Measurements from ENCODE around the gene MIPEP. TPM values are rescaled to one million over a fixed set of nuclear protein-coding genes. Genes with fewer than 3 reads are reported as not detected.

The MIPEP gene
- total and polyA plus RNA-seq, 2 experiments from 2014 or later, result 12.6 to 19.6 TPM

- Histone ChIP-seq H3K4me1 (ENCODE audit: insufficient read depth) (peaks cover 6% of the 10 kb centered on the region; the same call in 1 of the 2 replicates), H3K9me3 (ENCODE audit: low read depth) (no peaks in the 10 kb centered on the region), H4K20me1 (ENCODE audit: insufficient read depth) (no peaks in the 10 kb centered on the region), H3K9me2 (ENCODE audit: insufficient read depth) (no peaks in the 10 kb centered on the region), H3K4me2 (ENCODE audit: unreplicated experiment) (no peak overlapping the region), H3K4me3 (no peak overlapping the region), H2AFZ (no peak overlapping the region), H3K27ac (no peak overlapping the region), H3F3A (ENCODE audit: insufficient read depth) (peaks cover 2% of the 10 kb centered on the region; the same call in 1 of the 2 replicates), H3K27me3 (replicated peaks; ENCODE audit: insufficient read depth) (no peaks in the 10 kb centered on the region), H3K9ac (no peak overlapping the region), H3K36me3 (ENCODE audit: low read depth) (no peaks in the 10 kb centered on the region), H3K79me2 (ENCODE audit: insufficient read depth) (no peaks in the 10 kb centered on the region)
- DNase-seq, result no peak
- 94 to 96% methylated on average over 36 of the region's 36 CpGs for WGBS, 2 experiments (ENCODE audit: low coverage in 1 of 2, low lambda C conversion rate in 2 of 2, missing lambda C conversion rate in 2 of 2)
- no peak for TF ChIP-seq EZH2 (IDR thresholded peaks at IDR 0.05; ENCODE audit: insufficient read depth, poor library complexity, severe bottlenecking)
- TF ChIP-seq EZH2phosphoT487 (IDR thresholded peaks at IDR 0.05; ENCODE audit: insufficient read depth, low read depth), result no peak
- in situ Hi-C loops (cut with MboI), result no loop called here
Measured at GRCh38 chr13:23833733-23834611, 55.2 kb downstream of the MIPEP start.

GRCh38 chr13:23828866-23829265, 60.3 kb downstream of the MIPEP start:
- Histone ChIP-seq H3K9me2 (ENCODE audit: insufficient read depth) (no peaks in the 10 kb centered on the region), H4K20me1 (ENCODE audit: insufficient read depth) (no peaks in the 10 kb centered on the region), H3K4me3 (peak overlapping the region; percentile 32), H3K36me3 (ENCODE audit: low read depth) (no peaks in the 10 kb centered on the region; the same call in none of the 2 replicates), H3K79me2 (ENCODE audit: insufficient read depth) (no peaks in the 10 kb centered on the region), H3K27ac (peak overlapping the region; percentile 70), H2AFZ (peak overlapping the region; percentile 84), H3K4me2 (ENCODE audit: unreplicated experiment) (peak overlapping the region; percentile 57), H3K27me3 (replicated peaks; ENCODE audit: insufficient read depth) (no peaks in the 10 kb centered on the region), H3K4me1 (ENCODE audit: insufficient read depth) (peaks cover 14% of the 10 kb centered on the region), H3F3A (ENCODE audit: insufficient read depth) (peaks cover 9% of the 10 kb centered on the region; the same call in 1 of the 2 replicates), H3K9me3 (ENCODE audit: low read depth) (no peaks in the 10 kb centered on the region), H3K9ac (peak overlapping the region; percentile 56)
- DNase-seq, result peak; percentile 79
- TF ChIP-seq EZH2phosphoT487 (IDR thresholded peaks at IDR 0.05; ENCODE audit: insufficient read depth, low read depth) (no peak), EZH2 (IDR thresholded peaks at IDR 0.05; ENCODE audit: insufficient read depth, poor library complexity, severe bottlenecking) (no peak)
- in situ Hi-C loops (cut with MboI), result no loop called here
- WGBS, 2 experiments (ENCODE audit: low coverage in 1 of 2, low lambda C conversion rate in 2 of 2, missing lambda C conversion rate in 2 of 2), result 31 to 34% methylated on average over 4 of the region's 4 CpGs

GRCh38 chr13:23828086-23828485, 61.1 kb downstream of the MIPEP start:
- peaks cover 14% of the 10 kb centered on the region for H3K4me1 ChIP-seq (ENCODE audit: insufficient read depth)
- no peak overlapping the region for H2AFZ ChIP-seq
- peaks cover 4% of the 10 kb centered on the region for H3K36me3 ChIP-seq (ENCODE audit: low read depth)
- no peaks in the 10 kb centered on the region for H3K27me3 ChIP-seq (replicated peaks; ENCODE audit: insufficient read depth)
- no peaks in the 10 kb centered on the region for H4K20me1 ChIP-seq (ENCODE audit: insufficient read depth)
- no peak for TF ChIP-seq EZH2phosphoT487 (IDR thresholded peaks at IDR 0.05; ENCODE audit: insufficient read depth, low read depth)
- no peak for TF ChIP-seq EZH2 (IDR thresholded peaks at IDR 0.05; ENCODE audit: insufficient read depth, poor library complexity, severe bottlenecking)
- no peaks in the 10 kb centered on the region for H3K9me2 ChIP-seq (ENCODE audit: insufficient read depth)
- peaks cover 9% of the 10 kb centered on the region; the same call in 1 of the 2 replicates for H3F3A ChIP-seq (ENCODE audit: insufficient read depth)
- H3K79me2 ChIP-seq (ENCODE audit: insufficient read depth), result no peaks in the 10 kb centered on the region
- no peak overlapping the region for H3K4me2 ChIP-seq (ENCODE audit: unreplicated experiment)
- H3K9ac ChIP-seq, result no peak overlapping the region
- DNase-seq, result no peak
- WGBS, 2 experiments (ENCODE audit: low coverage in 1 of 2, low lambda C conversion rate in 2 of 2, missing lambda C conversion rate in 2 of 2), result 90 to 91% methylated on average over 4 of the region's 4 CpGs
- H3K9me3 ChIP-seq (ENCODE audit: low read depth), result no peaks in the 10 kb centered on the region
- in situ Hi-C loops (cut with MboI), result no loop called here
- H3K4me3 ChIP-seq, result no peak overlapping the region
- H3K27ac ChIP-seq, result no peak overlapping the region

- H3K4me3 ChIP-seq, result no peak overlapping the region
- H3K4me2 ChIP-seq (ENCODE audit: unreplicated experiment), result no peak overlapping the region
- no peaks in the 10 kb centered on the region for H3K27me3 ChIP-seq (replicated peaks; ENCODE audit: insufficient read depth)
- no peaks in the 10 kb centered on the region for H4K20me1 ChIP-seq (ENCODE audit: insufficient read depth)
- H3K36me3 ChIP-seq (ENCODE audit: low read depth), result peaks cover 5% of the 10 kb centered on the region
- H3K9ac ChIP-seq, result no peak overlapping the region
- WGBS, 2 experiments (ENCODE audit: low coverage in 1 of 2, low lambda C conversion rate in 2 of 2, missing lambda C conversion rate in 2 of 2), result 73 to 75% methylated on average over 2 of the region's 2 CpGs
- no peak overlapping the region for H3K27ac ChIP-seq
- TF ChIP-seq EZH2 (IDR thresholded peaks at IDR 0.05; ENCODE audit: insufficient read depth, poor library complexity, severe bottlenecking), result no peak
- TF ChIP-seq EZH2phosphoT487 (IDR thresholded peaks at IDR 0.05; ENCODE audit: insufficient read depth, low read depth), result no peak
- no peaks in the 10 kb centered on the region for H3K9me2 ChIP-seq (ENCODE audit: insufficient read depth)
- no peak overlapping the region for H2AFZ ChIP-seq
- in situ Hi-C loops (cut with MboI), result no loop called here
- no peak for DNase-seq
- no peaks in the 10 kb centered on the region for H3K79me2 ChIP-seq (ENCODE audit: insufficient read depth)
- H3K4me1 ChIP-seq (ENCODE audit: insufficient read depth), result peaks cover 14% of the 10 kb centered on the region
- no peaks in the 10 kb centered on the region for H3K9me3 ChIP-seq (ENCODE audit: low read depth)
- H3F3A ChIP-seq (ENCODE audit: insufficient read depth), result peaks cover 9% of the 10 kb centered on the region; the same call in 1 of the 2 replicates
Measured at GRCh38 chr13:23825179-23825578, 64.0 kb downstream of the MIPEP start.

Measured in GM23248 (cell line).